ENCODE data around the gene NACC2.

NACC2 gene

GRCh38 chr9:135990468-135991429 lies 104.3 kb downstream of the NACC2 start:
- Histone ChIP-seq H3K27me3 (ENCODE audit: insufficient read depth, low read length, poor library complexity, severe bottlenecking) (no peaks in the 10 kb centered on the region), H3K36me3 (ENCODE audit: insufficient read depth, low read length) (no peaks in the 10 kb centered on the region)
- no peak for TF ChIP-seq EZH2phosphoT487 (IDR thresholded peaks at IDR 0.05; ENCODE audit: borderline replicate concordance)
- TF ChIP-seq, protein P1, sequence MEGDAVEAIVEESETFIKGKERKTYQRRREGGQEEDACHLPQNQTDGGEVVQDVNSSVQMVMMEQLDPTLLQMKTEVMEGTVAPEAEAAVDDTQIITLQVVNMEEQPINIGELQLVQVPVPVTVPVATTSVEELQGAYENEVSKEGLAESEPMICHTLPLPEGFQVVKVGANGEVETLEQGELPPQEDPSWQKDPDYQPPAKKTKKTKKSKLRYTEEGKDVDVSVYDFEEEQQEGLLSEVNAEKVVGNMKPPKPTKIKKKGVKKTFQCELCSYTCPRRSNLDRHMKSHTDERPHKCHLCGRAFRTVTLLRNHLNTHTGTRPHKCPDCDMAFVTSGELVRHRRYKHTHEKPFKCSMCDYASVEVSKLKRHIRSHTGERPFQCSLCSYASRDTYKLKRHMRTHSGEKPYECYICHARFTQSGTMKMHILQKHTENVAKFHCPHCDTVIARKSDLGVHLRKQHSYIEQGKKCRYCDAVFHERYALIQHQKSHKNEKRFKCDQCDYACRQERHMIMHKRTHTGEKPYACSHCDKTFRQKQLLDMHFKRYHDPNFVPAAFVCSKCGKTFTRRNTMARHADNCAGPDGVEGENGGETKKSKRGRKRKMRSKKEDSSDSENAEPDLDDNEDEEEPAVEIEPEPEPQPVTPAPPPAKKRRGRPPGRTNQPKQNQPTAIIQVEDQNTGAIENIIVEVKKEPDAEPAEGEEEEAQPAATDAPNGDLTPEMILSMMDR (conservative IDR thresholded peaks at IDR 0.05; ENCODE audit: low read length): peak; percentile 27; the same call in 1 of the 2 replicates

GRCh38 chr9:135989722-135990467 lies 105.2 kb downstream of the NACC2 start:
- Histone ChIP-seq H3K9ac (ENCODE audit: low read depth, low read length, poor library complexity, severe bottlenecking) (peak overlapping the region; percentile 30), H2AFZ (ENCODE audit: low read length) (no peak overlapping the region), H3F3A (ENCODE audit: low read depth) (0 out of 2 replicates have a peak, but pooled peaks cover 2% of the 10 kb centered on the region), H3K4me3 (ENCODE audit: low read length, poor library complexity, severe bottlenecking) (no peak overlapping the region), H3K9me3 (ENCODE audit: insufficient read depth, low read depth, low read length) (no peaks in the 10 kb centered on the region), H3K27me3 (ENCODE audit: insufficient read depth, low read length, poor library complexity, severe bottlenecking) (no peaks in the 10 kb centered on the region), H4K20me1 (ENCODE audit: insufficient read depth, low read length, poor library complexity, severe bottlenecking) (no peaks in the 10 kb centered on the region), H3K4me2 (ENCODE audit: low read depth, low read length, poor library complexity, severe bottlenecking) (peak overlapping the region; percentile 5), H3K9me2 (replicated peaks; ENCODE audit: low read depth, low read length) (no peaks in the 10 kb centered on the region), H3K36me3 (ENCODE audit: insufficient read depth, low read length) (no peaks in the 10 kb centered on the region), H3K4me1 (ENCODE audit: insufficient read depth, low read length, poor library complexity, severe bottlenecking) (peaks cover 45% of the 10 kb centered on the region), H3K79me2 (ENCODE audit: insufficient read depth, low read length) (no peaks in the 10 kb centered on the region)
- TF ChIP-seq, protein P1 (conservative IDR thresholded peaks at IDR 0.05; ENCODE audit: low read length): no peak
- no peak for TF ChIP-seq EZH2phosphoT487 (IDR thresholded peaks at IDR 0.05; ENCODE audit: borderline replicate concordance)

More at GRCh38 chr9:135990468-135991429, 104.3 kb downstream of the NACC2 start:
- Histone ChIP-seq H3K9ac (ENCODE audit: low read depth, low read length, poor library complexity, severe bottlenecking) (peak overlapping the region; percentile 38), H3K4me3 (ENCODE audit: low read length, poor library complexity, severe bottlenecking) (no peak overlapping the region), H3K4me2 (ENCODE audit: low read depth, low read length, poor library complexity, severe bottlenecking) (peak overlapping the region; percentile 74), H3K9me3 (ENCODE audit: insufficient read depth, low read depth, low read length) (no peaks in the 10 kb centered on the region), H3K9me2 (replicated peaks; ENCODE audit: low read depth, low read length) (no peaks in the 10 kb centered on the region), H3K4me1 (ENCODE audit: insufficient read depth, low read length, poor library complexity, severe bottlenecking) (peaks cover 45% of the 10 kb centered on the region), H3F3A (ENCODE audit: low read depth) (0 out of 2 replicates have a peak, but pooled peaks cover 2% of the 10 kb centered on the region), H3K79me2 (ENCODE audit: insufficient read depth, low read length) (no peaks in the 10 kb centered on the region), H4K20me1 (ENCODE audit: insufficient read depth, low read length, poor library complexity, severe bottlenecking) (no peaks in the 10 kb centered on the region), H2AFZ (ENCODE audit: low read length) (no peak overlapping the region)

GRCh38 chr9:135989157-135989556 lies 105.9 kb downstream of the NACC2 start:
- no peak overlapping the region for H2AFZ ChIP-seq (ENCODE audit: low read length)
- no peak overlapping the region for H3K4me2 ChIP-seq (ENCODE audit: low read depth, low read length, poor library complexity, severe bottlenecking)
- 0 out of 2 replicates have a peak, but pooled peaks cover 2% of the 10 kb centered on the region for H3F3A ChIP-seq (ENCODE audit: low read depth)
- no peaks in the 10 kb centered on the region for H4K20me1 ChIP-seq (ENCODE audit: insufficient read depth, low read length, poor library complexity, severe bottlenecking)
- no peaks in the 10 kb centered on the region for H3K27me3 ChIP-seq (ENCODE audit: insufficient read depth, low read length, poor library complexity, severe bottlenecking)
- no peaks in the 10 kb centered on the region for H3K9me3 ChIP-seq (ENCODE audit: insufficient read depth, low read depth, low read length)
- no peaks in the 10 kb centered on the region for H3K79me2 ChIP-seq (ENCODE audit: insufficient read depth, low read length)
- H3K4me3 ChIP-seq (ENCODE audit: low read length, poor library complexity, severe bottlenecking): no peak overlapping the region
- H3K4me1 ChIP-seq (ENCODE audit: insufficient read depth, low read length, poor library complexity, severe bottlenecking): peaks cover 45% of the 10 kb centered on the region
- H3K36me3 ChIP-seq (ENCODE audit: insufficient read depth, low read length): no peaks in the 10 kb centered on the region
- no peak for TF ChIP-seq EZH2phosphoT487 (IDR thresholded peaks at IDR 0.05; ENCODE audit: borderline replicate concordance)
- TF ChIP-seq, protein P1 (conservative IDR thresholded peaks at IDR 0.05; ENCODE audit: low read length): 0 out of 2 replicates have a peak, but pooled peaks have one; percentile 15
- H3K9me2 ChIP-seq (replicated peaks; ENCODE audit: low read depth, low read length): no peaks in the 10 kb centered on the region
- H3K9ac ChIP-seq (ENCODE audit: low read depth, low read length, poor library complexity, severe bottlenecking): no peak overlapping the region
